GM23338 (cell line): ENCODE data around the gene BLM. TPM values are rescaled to one million over a fixed set of nuclear protein-coding genes. Genes with fewer than 3 reads are reported as not detected.

Source experiments
- ATAC-seq: fragments of 200-7000 bp; cut with Tn5 transposase; 3 replicates; pipeline ENCODE4 v1.9.1; 2020
- DNase-seq: peaks from one replicate; pipeline ENCODE4 v3.0.0-alpha.2; 2015; ENCODE audit warnings: low spot score
- H2AFZ ChIP-seq: fragments of 200-600 bp; sonication (generic); 2 replicates; pipeline ENCODE4 v1.8.0; 2016; ENCODE audit warnings: antibody characterized with exemption, mild to moderate bottlenecking, moderate library complexity
- H3F3A ChIP-seq: fragments of 200-600 bp; sonication (generic); replicated peaks from 2 replicates; pipeline ENCODE4 v1.8.0; 2017; ENCODE audit warnings: antibody characterized with exemption, mixed run types, low read depth
- H3K27ac ChIP-seq: fragments of 200-600 bp; sonication (generic); 2 replicates; pipeline ENCODE4 v1.6.1; 2016; ENCODE audit warnings: low read depth
- H3K27me3 ChIP-seq: fragments of 200-600 bp; sonication (generic); 2 replicates; pipeline ENCODE4 v1.8.0; 2016; ENCODE audit warnings: mild to moderate bottlenecking, mixed run types, moderate library complexity; ENCODE audit not compliant: insufficient read depth
- H3K36me3 ChIP-seq: fragments of 200-600 bp; sonication (generic); 2 replicates; pipeline ENCODE4 v1.8.0; 2016; ENCODE audit warnings: mild to moderate bottlenecking; ENCODE audit not compliant: insufficient read depth
- H3K4me1 ChIP-seq: fragments of 200-600 bp; sonication (generic); 2 replicates; pipeline ENCODE4 v1.8.0; 2016; ENCODE audit warnings: mild to moderate bottlenecking, moderate library complexity; ENCODE audit not compliant: insufficient read depth
- H3K4me2 ChIP-seq: fragments of 200-600 bp; sonication (generic); 2 replicates; pipeline ENCODE4 v1.7.1; 2017; ENCODE audit warnings: mixed run types
- H3K4me3 ChIP-seq: fragments of 200-600 bp; sonication (generic); 2 replicates; pipeline ENCODE4 v1.6.1; 2016; ENCODE audit warnings: mixed run types
- H3K79me2 ChIP-seq: fragments of 200-600 bp; sonication (generic); replicated peaks from 2 replicates; pipeline ENCODE4 v1.8.0; 2017; ENCODE audit warnings: mild to moderate bottlenecking; ENCODE audit not compliant: insufficient read depth
- H3K9me2 ChIP-seq: fragments of 200-600 bp; sonication (generic); 2 replicates; pipeline ENCODE4 v1.8.0; 2017; ENCODE audit not compliant: insufficient read depth
- H4K20me1 ChIP-seq: fragments of 200-600 bp; sonication (generic); replicated peaks from 2 replicates; pipeline ENCODE4 v1.8.0; 2017; ENCODE audit warnings: mild to moderate bottlenecking; ENCODE audit not compliant: insufficient read depth
- H3K27ac Mint-ChIP-seq: 2 replicates; pipeline ENCODE4 v1.8.0; 2020; ENCODE audit warnings: inconsistent platforms, mild to moderate bottlenecking, moderate library complexity, mixed read lengths
- H3K27me3 Mint-ChIP-seq: 3 replicates; pipeline ENCODE4 v1.8.0; 2022; ENCODE audit warnings: low read depth, mild to moderate bottlenecking, moderate library complexity, mixed read lengths, inconsistent platforms; ENCODE audit not compliant: insufficient read depth, poor library complexity
- H3K36me3 Mint-ChIP-seq: 3 replicates; pipeline ENCODE4 v1.8.0; 2021; ENCODE audit warnings: low read depth, mild to moderate bottlenecking, inconsistent platforms, moderate library complexity, mixed read lengths
- H3K4me1 Mint-ChIP-seq: 3 replicates; pipeline ENCODE4 v1.8.0; 2020; ENCODE audit warnings: mild to moderate bottlenecking, inconsistent platforms, mixed read lengths
- H3K4me3 Mint-ChIP-seq: 3 replicates; pipeline ENCODE4 v1.8.0; 2021; ENCODE audit warnings: moderate library complexity, mild to moderate bottlenecking, inconsistent platforms, mixed read lengths
- H3K9me3 Mint-ChIP-seq: 3 replicates; pipeline ENCODE4 v1.8.0; 2020; ENCODE audit warnings: moderate library complexity, mild to moderate bottlenecking, inconsistent platforms, mixed read lengths
- CREB1 ChIP-seq: fragments of 250-450 bp; sonication (Bioruptor Pico); IDR thresholded peaks from 2 replicates; pipeline ENCODE4 v1.5.0; 2020; ENCODE audit warnings: low read depth, mild to moderate bottlenecking, moderate library complexity
- CTCF ChIP-seq, 2 experiments: fragments of 200-600 bp in 1 of 2; sonication (generic) in 1 of 2; conservative IDR thresholded peaks; 2 replicates each; pipeline versions ENCODE4 v1.5.1 to v1.6.1; 2016 to 2017; ENCODE audit warnings: antibody characterized with exemption in 2 of 2, low read depth in 2 of 2, mild to moderate bottlenecking in 2 of 2, moderate library complexity in 1 of 2
- ETS1 ChIP-seq: IDR thresholded peaks from 2 replicates; pipeline ENCODE4 v1.6.1; 2016; ENCODE audit warnings: antibody characterized with exemption
- EZH2 ChIP-seq: fragments of 200-600 bp; sonication (generic); IDR thresholded peaks from one replicate; pipeline ENCODE4 v1.8.0; 2017; ENCODE audit warnings: antibody characterized with exemption, mild to moderate bottlenecking, low read depth; ENCODE audit not compliant: unreplicated experiment
- EZH2phosphoT487 ChIP-seq: fragments of 200-600 bp; sonication (generic); IDR thresholded peaks from one replicate; pipeline ENCODE4 v1.8.1; 2018; ENCODE audit warnings: antibody characterized with exemption; ENCODE audit not compliant: unreplicated experiment
- JUNB ChIP-seq: IDR thresholded peaks from one replicate; pipeline ENCODE4 v1.6.1; 2016; ENCODE audit warnings: antibody characterized with exemption; ENCODE audit not compliant: unreplicated experiment
- NANOG ChIP-seq: IDR thresholded peaks from 2 replicates; pipeline ENCODE4 v1.6.1; 2016; ENCODE audit warnings: antibody characterized with exemption, borderline replicate concordance
- POLR2AphosphoS5 ChIP-seq: IDR thresholded peaks from 2 replicates; pipeline ENCODE4 v1.6.1; 2016; ENCODE audit warnings: antibody characterized with exemption, low read depth
- STAT1 ChIP-seq: IDR thresholded peaks from one replicate; pipeline ENCODE4 v1.6.1; 2016; ENCODE audit warnings: antibody characterized with exemption; ENCODE audit not compliant: unreplicated experiment
- ZNF331 ChIP-seq: fragments of 250-450 bp; sonication (Bioruptor Pico); IDR thresholded peaks from 2 replicates; pipeline ENCODE4 v1.5.0; 2020; ENCODE audit warnings: low read depth, mild to moderate bottlenecking, moderate library complexity
- polyA plus RNA-seq: library from polyadenylated mRNA; unstranded; fragments of >200 nt; fragmentation: Nextera tagmentation; extraction: Ambion mirVana; gene quantifications from 2 replicates; pipeline ENCODE4 v1.2.1, GENCODE V29; 2016
- total RNA-seq: library from RNA; depleted of rRNA; stranded (reverse); fragments of >200 nt; shearing (Covaris generic); gene quantifications from 2 replicates; pipeline ENCODE4 v1.2.3, GENCODE V29; 2014
- TF ChIP-seq, protein P1 (sequence below): IDR thresholded peaks from one replicate; pipeline ENCODE4 v1.6.1; 2018; ENCODE audit warnings: antibody characterized with exemption; ENCODE audit not compliant: unreplicated experiment
- TF ChIP-seq, protein P2 (sequence below): fragments of 250-450 bp; sonication (Bioruptor Pico); IDR thresholded peaks from 2 replicates; pipeline ENCODE4 v1.5.0; 2020; ENCODE audit warnings: mild to moderate bottlenecking, moderate library complexity

Gene BLM
- total and polyA plus RNA-seq, 2 experiments from 2014 or later, result 43.1 to 43.3 TPM

- H3K4me2 ChIP-seq, result no peak overlapping the region
- peaks cover 41% of the 10 kb centered on the region for H3K36me3 Mint-ChIP-seq
- peaks cover 8% of the 10 kb centered on the region for H3K36me3 ChIP-seq
- DNase-seq (no peak), ATAC-seq (no peak)
- H3K27ac Mint-ChIP-seq, result no peak overlapping the region; the same call in 1 of the 2 replicates
- no peaks in the 10 kb centered on the region for H3K27me3 ChIP-seq
- peaks cover under 1% of the 10 kb centered on the region; the same call in 2 of the 3 replicates for H3K4me1 Mint-ChIP-seq
- no peaks in the 10 kb centered on the region; the same call in none of the 2 replicates for H4K20me1 ChIP-seq
- H3K9me3 Mint-ChIP-seq, result no peaks in the 10 kb centered on the region; the same call in 2 of the 3 replicates
- no peak overlapping the region for H3K27ac ChIP-seq
- H2AFZ ChIP-seq, result no peak overlapping the region
- H3K79me2 ChIP-seq, result no peaks in the 10 kb centered on the region
- H3K9me2 ChIP-seq, result no peaks in the 10 kb centered on the region
- no peak overlapping the region for H3K4me3 Mint-ChIP-seq
- TF ChIP-seq CREB1, result no peak
- TF ChIP-seq JUNB, result no peak
- TF ChIP-seq, protein P1, sequence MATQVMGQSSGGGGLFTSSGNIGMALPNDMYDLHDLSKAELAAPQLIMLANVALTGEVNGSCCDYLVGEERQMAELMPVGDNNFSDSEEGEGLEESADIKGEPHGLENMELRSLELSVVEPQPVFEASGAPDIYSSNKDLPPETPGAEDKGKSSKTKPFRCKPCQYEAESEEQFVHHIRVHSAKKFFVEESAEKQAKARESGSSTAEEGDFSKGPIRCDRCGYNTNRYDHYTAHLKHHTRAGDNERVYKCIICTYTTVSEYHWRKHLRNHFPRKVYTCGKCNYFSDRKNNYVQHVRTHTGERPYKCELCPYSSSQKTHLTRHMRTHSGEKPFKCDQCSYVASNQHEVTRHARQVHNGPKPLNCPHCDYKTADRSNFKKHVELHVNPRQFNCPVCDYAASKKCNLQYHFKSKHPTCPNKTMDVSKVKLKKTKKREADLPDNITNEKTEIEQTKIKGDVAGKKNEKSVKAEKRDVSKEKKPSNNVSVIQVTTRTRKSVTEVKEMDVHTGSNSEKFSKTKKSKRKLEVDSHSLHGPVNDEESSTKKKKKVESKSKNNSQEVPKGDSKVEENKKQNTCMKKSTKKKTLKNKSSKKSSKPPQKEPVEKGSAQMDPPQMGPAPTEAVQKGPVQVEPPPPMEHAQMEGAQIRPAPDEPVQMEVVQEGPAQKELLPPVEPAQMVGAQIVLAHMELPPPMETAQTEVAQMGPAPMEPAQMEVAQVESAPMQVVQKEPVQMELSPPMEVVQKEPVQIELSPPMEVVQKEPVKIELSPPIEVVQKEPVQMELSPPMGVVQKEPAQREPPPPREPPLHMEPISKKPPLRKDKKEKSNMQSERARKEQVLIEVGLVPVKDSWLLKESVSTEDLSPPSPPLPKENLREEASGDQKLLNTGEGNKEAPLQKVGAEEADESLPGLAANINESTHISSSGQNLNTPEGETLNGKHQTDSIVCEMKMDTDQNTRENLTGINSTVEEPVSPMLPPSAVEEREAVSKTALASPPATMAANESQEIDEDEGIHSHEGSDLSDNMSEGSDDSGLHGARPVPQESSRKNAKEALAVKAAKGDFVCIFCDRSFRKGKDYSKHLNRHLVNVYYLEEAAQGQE, result no peak
- no peak for TF ChIP-seq POLR2AphosphoS5
- TF ChIP-seq EZH2phosphoT487, result no peak
- no peak for TF ChIP-seq NANOG
- TF ChIP-seq, protein P2, sequence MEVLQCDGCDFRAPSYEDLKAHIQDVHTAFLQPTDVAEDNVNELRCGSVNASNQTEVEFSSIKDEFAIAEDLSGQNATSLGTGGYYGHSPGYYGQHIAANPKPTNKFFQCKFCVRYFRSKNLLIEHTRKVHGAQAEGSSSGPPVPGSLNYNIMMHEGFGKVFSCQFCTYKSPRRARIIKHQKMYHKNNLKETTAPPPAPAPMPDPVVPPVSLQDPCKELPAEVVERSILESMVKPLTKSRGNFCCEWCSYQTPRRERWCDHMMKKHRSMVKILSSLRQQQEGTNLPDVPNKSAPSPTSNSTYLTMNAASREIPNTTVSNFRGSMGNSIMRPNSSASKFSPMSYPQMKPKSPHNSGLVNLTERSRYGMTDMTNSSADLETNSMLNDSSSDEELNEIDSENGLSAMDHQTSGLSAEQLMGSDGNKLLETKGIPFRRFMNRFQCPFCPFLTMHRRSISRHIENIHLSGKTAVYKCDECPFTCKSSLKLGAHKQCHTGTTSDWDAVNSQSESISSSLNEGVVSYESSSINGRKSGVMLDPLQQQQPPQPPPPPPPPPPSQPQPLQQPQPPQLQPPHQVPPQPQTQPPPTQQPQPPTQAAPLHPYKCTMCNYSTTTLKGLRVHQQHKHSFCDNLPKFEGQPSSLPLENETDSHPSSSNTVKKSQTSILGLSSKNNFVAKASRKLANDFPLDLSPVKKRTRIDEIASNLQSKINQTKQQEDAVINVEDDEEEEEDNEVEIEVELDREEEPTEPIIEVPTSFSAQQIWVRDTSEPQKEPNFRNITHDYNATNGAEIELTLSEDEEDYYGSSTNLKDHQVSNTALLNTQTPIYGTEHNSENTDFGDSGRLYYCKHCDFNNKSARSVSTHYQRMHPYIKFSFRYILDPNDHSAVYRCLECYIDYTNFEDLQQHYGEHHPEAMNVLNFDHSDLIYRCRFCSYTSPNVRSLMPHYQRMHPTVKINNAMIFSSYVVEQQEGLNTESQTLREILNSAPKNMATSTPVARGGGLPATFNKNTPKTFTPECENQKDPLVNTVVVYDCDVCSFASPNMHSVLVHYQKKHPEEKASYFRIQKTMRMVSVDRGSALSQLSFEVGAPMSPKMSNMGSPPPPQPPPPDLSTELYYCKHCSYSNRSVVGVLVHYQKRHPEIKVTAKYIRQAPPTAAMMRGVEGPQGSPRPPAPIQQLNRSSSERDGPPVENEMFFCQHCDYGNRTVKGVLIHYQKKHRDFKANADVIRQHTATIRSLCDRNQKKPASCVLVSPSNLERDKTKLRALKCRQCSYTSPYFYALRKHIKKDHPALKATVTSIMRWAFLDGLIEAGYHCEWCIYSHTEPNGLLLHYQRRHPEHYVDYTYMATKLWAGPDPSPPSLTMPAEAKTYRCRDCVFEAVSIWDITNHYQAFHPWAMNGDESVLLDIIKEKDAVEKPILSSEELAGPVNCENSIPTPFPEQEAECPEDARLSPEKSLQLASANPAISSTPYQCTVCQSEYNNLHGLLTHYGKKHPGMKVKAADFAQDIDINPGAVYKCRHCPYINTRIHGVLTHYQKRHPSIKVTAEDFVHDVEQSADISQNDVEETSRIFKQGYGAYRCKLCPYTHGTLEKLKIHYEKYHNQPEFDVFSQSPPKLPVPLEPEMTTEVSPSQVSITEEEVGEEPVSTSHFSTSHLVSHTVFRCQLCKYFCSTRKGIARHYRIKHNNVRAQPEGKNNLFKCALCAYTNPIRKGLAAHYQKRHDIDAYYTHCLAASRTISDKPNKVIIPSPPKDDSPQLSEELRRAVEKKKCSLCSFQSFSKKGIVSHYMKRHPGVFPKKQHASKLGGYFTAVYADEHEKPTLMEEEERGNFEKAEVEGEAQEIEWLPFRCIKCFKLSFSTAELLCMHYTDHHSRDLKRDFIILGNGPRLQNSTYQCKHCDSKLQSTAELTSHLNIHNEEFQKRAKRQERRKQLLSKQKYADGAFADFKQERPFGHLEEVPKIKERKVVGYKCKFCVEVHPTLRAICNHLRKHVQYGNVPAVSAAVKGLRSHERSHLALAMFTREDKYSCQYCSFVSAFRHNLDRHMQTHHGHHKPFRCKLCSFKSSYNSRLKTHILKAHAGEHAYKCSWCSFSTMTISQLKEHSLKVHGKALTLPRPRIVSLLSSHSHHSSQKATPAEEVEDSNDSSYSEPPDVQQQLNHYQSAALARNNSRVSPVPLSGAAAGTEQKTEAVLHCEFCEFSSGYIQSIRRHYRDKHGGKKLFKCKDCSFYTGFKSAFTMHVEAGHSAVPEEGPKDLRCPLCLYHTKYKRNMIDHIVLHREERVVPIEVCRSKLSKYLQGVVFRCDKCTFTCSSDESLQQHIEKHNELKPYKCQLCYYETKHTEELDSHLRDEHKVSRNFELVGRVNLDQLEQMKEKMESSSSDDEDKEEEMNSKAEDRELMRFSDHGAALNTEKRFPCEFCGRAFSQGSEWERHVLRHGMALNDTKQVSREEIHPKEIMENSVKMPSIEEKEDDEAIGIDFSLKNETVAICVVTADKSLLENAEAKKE, result no peak
- no peak for TF ChIP-seq EZH2
- no peak for TF ChIP-seq ZNF331
- TF ChIP-seq ETS1, result no peak
- no peak for TF ChIP-seq CTCF (conservative IDR thresholded peaks at IDR 0.05; ENCODE audit: low read depth in 2 of 2)
- TF ChIP-seq STAT1, result no peak
- H3K4me3 ChIP-seq, result no peak overlapping the region
- H3F3A ChIP-seq, result 0 out of 2 replicates have a peak, but pooled peaks cover 6% of the 10 kb centered on the region
- peaks cover 4% of the 10 kb centered on the region for H3K27me3 Mint-ChIP-seq
- H3K4me1 ChIP-seq, result no peaks in the 10 kb centered on the region
Measured at GRCh38 chr15:90807074-90807785, 90.1 kb downstream of the BLM start.
